ENCODE results near the gene JMJD6. TPM values are rescaled to one million over a fixed set of nuclear protein-coding genes. Genes with fewer than 3 reads are reported as not detected.

The JMJD6 gene
- total RNA-seq, 1 donor from 2014 or later: 65.2 TPM

DNA sequence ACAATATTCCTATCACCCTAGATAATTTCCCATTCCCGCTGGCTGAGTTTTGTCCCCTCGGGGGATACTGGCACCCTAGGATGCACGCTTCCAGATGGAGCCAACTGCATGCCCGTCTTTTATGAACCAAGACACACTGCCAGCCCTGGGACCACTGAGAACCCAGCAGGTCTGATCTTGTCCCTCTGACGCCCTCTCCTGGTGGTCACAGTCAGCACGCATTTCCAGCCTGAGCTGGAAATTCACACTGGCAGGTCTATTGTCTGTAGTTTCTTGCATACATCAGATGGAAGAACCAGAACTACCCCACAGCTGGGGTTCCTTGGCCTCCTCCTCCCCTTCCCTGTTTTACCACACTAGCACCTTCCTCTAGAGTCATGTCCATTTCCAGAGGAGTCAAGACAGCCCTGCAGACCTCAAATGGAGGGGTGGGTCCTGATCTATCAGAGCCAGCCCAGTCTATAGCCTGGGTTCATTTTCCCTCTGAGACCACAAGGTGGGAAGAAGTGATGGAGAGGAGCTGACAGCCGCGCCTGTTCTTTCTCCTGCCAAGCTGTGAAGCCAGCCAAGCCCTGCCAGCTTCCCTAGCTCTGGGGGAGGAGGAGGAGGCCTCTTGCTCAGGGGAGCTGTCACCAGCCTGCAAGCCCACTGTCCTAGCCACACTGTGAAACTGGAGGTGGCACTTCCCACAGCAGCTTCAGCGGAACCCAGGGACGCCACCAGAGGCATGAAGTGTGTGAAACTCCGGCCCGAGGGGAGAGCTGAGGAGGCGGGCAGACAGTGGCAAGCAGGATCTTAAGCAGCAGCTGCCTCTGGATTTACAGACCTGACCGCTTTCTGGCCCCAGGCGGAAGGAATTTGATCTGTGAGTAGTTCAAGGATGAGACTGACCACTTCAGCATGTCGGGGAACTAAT is 44.9 kb downstream of the JMJD6 start:
- intact Hi-C loops (cut with micrococcal nuclease): no loop called here
- TF ChIP-seq, protein P1, sequence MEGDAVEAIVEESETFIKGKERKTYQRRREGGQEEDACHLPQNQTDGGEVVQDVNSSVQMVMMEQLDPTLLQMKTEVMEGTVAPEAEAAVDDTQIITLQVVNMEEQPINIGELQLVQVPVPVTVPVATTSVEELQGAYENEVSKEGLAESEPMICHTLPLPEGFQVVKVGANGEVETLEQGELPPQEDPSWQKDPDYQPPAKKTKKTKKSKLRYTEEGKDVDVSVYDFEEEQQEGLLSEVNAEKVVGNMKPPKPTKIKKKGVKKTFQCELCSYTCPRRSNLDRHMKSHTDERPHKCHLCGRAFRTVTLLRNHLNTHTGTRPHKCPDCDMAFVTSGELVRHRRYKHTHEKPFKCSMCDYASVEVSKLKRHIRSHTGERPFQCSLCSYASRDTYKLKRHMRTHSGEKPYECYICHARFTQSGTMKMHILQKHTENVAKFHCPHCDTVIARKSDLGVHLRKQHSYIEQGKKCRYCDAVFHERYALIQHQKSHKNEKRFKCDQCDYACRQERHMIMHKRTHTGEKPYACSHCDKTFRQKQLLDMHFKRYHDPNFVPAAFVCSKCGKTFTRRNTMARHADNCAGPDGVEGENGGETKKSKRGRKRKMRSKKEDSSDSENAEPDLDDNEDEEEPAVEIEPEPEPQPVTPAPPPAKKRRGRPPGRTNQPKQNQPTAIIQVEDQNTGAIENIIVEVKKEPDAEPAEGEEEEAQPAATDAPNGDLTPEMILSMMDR (IDR thresholded peaks at IDR 0.05; ENCODE audit: borderline replicate concordance): peak; percentile 83
- peak; percentile 63 for DNase-seq
- H3K36me3 ChIP-seq: peaks cover 48% of the 10 kb centered on the region
- no peaks in the 10 kb centered on the region for H3K9me3 ChIP-seq (replicated peaks)
- peak overlapping the region; percentile 98 for H3K27ac ChIP-seq (replicated peaks)
- H3K4me3 ChIP-seq: peak overlapping the region; percentile 23
- H3K4me1 ChIP-seq: peaks cover 58% of the 10 kb centered on the region
- H3K27me3 ChIP-seq (ENCODE audit: low read depth): no peaks in the 10 kb centered on the region

DNA sequence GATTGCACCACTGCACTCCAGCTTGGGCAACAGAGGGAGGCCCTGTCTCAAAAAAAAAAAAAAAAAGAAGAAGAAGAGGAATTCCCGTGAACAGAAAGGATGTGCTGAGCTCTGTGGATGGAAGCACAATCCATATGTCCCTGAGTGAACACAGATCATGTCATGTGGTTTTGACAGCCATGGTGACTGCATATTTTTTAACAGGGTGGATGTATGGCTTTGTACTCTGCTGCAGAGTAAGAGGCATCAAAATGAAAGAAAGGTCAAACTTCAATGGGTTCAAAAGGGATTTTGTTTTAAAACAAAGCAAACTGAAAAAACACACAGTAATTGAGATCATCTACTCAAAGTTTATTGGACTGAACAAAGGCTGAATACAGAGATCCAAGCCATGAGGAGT is 47.2 kb downstream of the JMJD6 start:
- TF ChIP-seq, protein P1 (IDR thresholded peaks at IDR 0.05; ENCODE audit: borderline replicate concordance): no peak
- intact Hi-C loops (cut with micrococcal nuclease): loop anchor here (10.0 kb wide), 2 partner anchors 46 to 154 kb away; partner anchors contain the start of genes JMJD6 and METTL23
- peaks cover 36% of the 10 kb centered on the region for H3K4me1 ChIP-seq
- no peaks in the 10 kb centered on the region for H3K9me3 ChIP-seq (replicated peaks)
- no peak overlapping the region for H3K4me3 ChIP-seq
- H3K27me3 ChIP-seq (ENCODE audit: low read depth): no peaks in the 10 kb centered on the region
- peak overlapping the region; percentile 4 for H3K27ac ChIP-seq (replicated peaks)
- no peak for DNase-seq
- peaks cover 53% of the 10 kb centered on the region for H3K36me3 ChIP-seq

DNA sequence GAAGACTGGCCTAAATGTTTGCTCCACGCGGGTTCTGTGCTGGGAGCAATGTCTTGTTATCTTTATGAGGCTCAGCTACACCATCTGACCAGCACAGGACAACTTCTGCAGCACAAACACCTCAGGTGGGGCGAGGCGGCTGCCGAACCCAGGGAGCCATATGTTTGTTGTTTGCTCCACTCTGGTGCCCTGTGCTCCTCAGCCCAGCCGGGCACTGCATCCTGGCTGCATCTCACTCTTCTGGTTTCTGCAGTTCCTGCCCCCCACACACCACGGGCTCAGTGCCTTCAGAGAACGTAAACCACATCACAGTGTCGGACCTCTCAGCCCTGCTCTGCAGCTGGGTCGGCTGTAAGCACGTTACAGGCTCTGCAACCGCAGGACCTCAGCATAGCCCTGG is 48.1 kb downstream of the JMJD6 start:
- H3K9me3 ChIP-seq (replicated peaks): no peaks in the 10 kb centered on the region
- DNase-seq: no peak
- H3K4me1 ChIP-seq: peaks cover 27% of the 10 kb centered on the region
- H3K27ac ChIP-seq (replicated peaks): peak overlapping the region; percentile 4
- intact Hi-C loops (cut with micrococcal nuclease): loop anchor here (10.0 kb wide), 2 partner anchors 46 to 154 kb away; partner anchors contain the start of genes JMJD6 and METTL23
- no peaks in the 10 kb centered on the region for H3K27me3 ChIP-seq (ENCODE audit: low read depth)
- H3K36me3 ChIP-seq: peaks cover 44% of the 10 kb centered on the region
- H3K4me3 ChIP-seq: no peak overlapping the region
- TF ChIP-seq, protein P1 (IDR thresholded peaks at IDR 0.05; ENCODE audit: borderline replicate concordance): no peak

DNA sequence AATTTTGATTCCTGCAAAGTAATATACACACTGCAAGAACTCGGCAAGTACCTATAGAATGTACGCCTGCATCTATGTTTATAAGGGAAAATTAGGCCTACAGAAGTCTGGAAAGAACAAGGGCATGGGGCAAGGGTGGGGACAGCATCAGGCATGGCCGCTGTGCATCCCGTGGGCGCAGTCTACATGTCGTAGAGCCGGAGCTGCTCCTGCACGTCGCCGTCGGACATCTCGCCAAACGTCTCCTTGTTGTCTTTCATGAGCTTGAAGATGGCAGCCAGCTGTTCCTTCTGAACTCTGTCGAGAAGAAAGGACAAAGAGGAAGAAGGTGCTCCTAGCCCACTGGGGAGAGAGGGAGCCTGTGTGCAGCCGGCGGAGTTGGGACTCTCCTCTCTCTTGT is 49.0 kb downstream of the JMJD6 start:
- TF ChIP-seq, protein P1 (IDR thresholded peaks at IDR 0.05; ENCODE audit: borderline replicate concordance): no peak
- Histone ChIP-seq H3K27me3 (ENCODE audit: low read depth) (no peaks in the 10 kb centered on the region), H3K27ac (replicated peaks) (peak overlapping the region; percentile 4), H3K36me3 (peaks cover 35% of the 10 kb centered on the region), H3K4me3 (no peak overlapping the region), H3K9me3 (replicated peaks) (no peaks in the 10 kb centered on the region), H3K4me1 (peaks cover 24% of the 10 kb centered on the region)
- no peak for DNase-seq
- intact Hi-C loops (cut with micrococcal nuclease): loop anchor here (10.0 kb wide), 2 partner anchors 47 to 153 kb away; partner anchors contain the start of genes JMJD6 and METTL23

DNA sequence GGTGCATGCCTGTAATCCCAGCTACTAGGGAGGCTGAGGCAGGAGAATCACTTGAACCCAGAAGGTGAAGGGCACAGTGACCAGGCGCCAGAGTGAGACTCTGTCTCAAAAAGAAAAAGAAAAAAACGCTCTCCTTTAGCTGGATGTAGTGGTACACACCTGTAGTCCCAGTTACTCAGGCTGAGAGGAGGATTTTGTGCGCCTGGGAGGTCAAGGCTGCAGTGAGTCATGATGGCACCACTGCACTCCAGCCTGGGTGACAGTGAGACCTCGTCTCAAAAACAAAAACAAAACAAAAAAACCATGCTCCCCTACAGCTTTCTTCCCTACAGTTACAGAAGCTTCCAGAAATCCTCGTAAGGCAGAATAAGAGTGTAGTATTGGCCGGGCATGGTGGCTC is 49.8 kb downstream of the JMJD6 start:
- peaks cover 33% of the 10 kb centered on the region for H3K36me3 ChIP-seq
- H3K27ac ChIP-seq (replicated peaks): peak overlapping the region; percentile 4
- intact Hi-C loops (cut with micrococcal nuclease): loop anchor here (10.0 kb wide), 2 partner anchors 48 to 152 kb away; partner anchors contain the start of genes JMJD6 and METTL23
- TF ChIP-seq, protein P1 (IDR thresholded peaks at IDR 0.05; ENCODE audit: borderline replicate concordance): no peak
- peaks cover 22% of the 10 kb centered on the region for H3K4me1 ChIP-seq
- DNase-seq: no peak
- no peaks in the 10 kb centered on the region for H3K27me3 ChIP-seq (ENCODE audit: low read depth)
- no peaks in the 10 kb centered on the region for H3K9me3 ChIP-seq (replicated peaks)
- no peak overlapping the region for H3K4me3 ChIP-seq

Measured in left ventricle myocardium inferior (tissue), 1 donor.